Liver (tissue), 3 donors: ENCODE measurements around the gene SIK1.
"Not testable (repeated sequence)": the region's sequence is repeated elsewhere in the genome, so short reads cannot be mapped to it uniquely, and the experiment has no call there.

Source experiments
- EGR1 ChIP-seq, 2 donors: IDR thresholded peaks; 2 replicates each; pipeline ENCODE4 v1.6.1; 2016 to 2018; ENCODE audit warnings: antibody characterized with exemption in 2 of 2, low read depth in 2 of 2
- FOXA1 ChIP-seq: IDR thresholded peaks from 2 replicates; pipeline ENCODE4 v1.6.1; 2016; ENCODE audit warnings: antibody characterized with exemption
- GABPA ChIP-seq, 2 donors: IDR thresholded peaks in 1 of 2; conservative IDR thresholded peaks in 1 of 2; 2 replicates each; pipeline ENCODE4 v1.6.1; 2016; ENCODE audit warnings: antibody characterized with exemption in 2 of 2, mild to moderate bottlenecking in 1 of 2, moderate library complexity in 1 of 2
- NR2F2 ChIP-seq: IDR thresholded peaks from 2 replicates; pipeline ENCODE4 v1.6.1; 2016; ENCODE audit warnings: antibody characterized with exemption
- RAD21 ChIP-seq, 2 donors: IDR thresholded peaks; 2 replicates each; pipeline ENCODE4 v1.6.1; 2016; ENCODE audit warnings: antibody characterized with exemption in 2 of 2, mild to moderate bottlenecking in 2 of 2
- RXRA ChIP-seq, 2 donors: IDR thresholded peaks; 2 replicates each; pipeline ENCODE4 v1.6.1; 2017 to 2018; ENCODE audit warnings: antibody characterized with exemption in 2 of 2, mild to moderate bottlenecking in 1 of 2
- SP1 ChIP-seq: IDR thresholded peaks from 2 replicates; pipeline ENCODE4 v1.6.1; 2018; ENCODE audit warnings: antibody characterized with exemption, mild to moderate bottlenecking
- YY1 ChIP-seq: IDR thresholded peaks from 2 replicates; pipeline ENCODE4 v1.6.1; 2016; ENCODE audit warnings: antibody characterized with exemption, mild to moderate bottlenecking
- TF ChIP-seq, protein P1 (sequence below): fragments of 150-350 bp; IDR thresholded peaks from 2 replicates; pipeline ENCODE4 v1.5.1; 2017; ENCODE audit warnings: improper control_type of control experiment, low read depth, low read length; ENCODE audit not compliant: missing input control
- TF ChIP-seq, protein P2 (sequence below): IDR thresholded peaks from 2 replicates; pipeline ENCODE4 v1.6.1; 2016; ENCODE audit warnings: antibody characterized with exemption, mild to moderate bottlenecking
- TF ChIP-seq, protein P3 (sequence below): IDR thresholded peaks from 2 replicates; pipeline ENCODE4 v1.6.1; 2016; ENCODE audit warnings: antibody characterized with exemption
- TF ChIP-seq, protein P4 (sequence below): IDR thresholded peaks from 2 replicates; pipeline ENCODE4 v1.6.1; 2016; ENCODE audit warnings: antibody characterized with exemption
- donor health status: healthy.
- donor health status: healthy.

DNA sequence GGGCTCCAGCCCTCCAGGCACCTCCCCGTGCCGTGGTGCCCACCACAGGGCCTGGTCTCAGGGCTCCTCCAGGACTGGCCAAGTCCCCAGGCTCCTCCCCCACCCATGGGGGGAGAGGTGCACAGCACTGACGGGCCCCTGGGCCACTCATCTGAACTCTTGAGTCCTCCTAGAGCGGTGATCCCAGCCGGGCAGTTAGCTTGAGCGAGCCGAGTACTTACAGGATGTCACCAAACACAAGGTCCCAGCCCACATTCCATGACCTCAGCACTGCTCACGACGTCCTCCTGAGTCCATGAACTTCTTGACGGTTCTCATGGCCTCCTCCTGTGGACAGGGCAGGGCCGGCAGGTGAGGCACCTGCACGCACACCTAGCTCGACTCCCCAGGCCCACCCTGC lies 33.5 kb upstream of the SIK1 start:
- TF ChIP-seq, protein P1, sequence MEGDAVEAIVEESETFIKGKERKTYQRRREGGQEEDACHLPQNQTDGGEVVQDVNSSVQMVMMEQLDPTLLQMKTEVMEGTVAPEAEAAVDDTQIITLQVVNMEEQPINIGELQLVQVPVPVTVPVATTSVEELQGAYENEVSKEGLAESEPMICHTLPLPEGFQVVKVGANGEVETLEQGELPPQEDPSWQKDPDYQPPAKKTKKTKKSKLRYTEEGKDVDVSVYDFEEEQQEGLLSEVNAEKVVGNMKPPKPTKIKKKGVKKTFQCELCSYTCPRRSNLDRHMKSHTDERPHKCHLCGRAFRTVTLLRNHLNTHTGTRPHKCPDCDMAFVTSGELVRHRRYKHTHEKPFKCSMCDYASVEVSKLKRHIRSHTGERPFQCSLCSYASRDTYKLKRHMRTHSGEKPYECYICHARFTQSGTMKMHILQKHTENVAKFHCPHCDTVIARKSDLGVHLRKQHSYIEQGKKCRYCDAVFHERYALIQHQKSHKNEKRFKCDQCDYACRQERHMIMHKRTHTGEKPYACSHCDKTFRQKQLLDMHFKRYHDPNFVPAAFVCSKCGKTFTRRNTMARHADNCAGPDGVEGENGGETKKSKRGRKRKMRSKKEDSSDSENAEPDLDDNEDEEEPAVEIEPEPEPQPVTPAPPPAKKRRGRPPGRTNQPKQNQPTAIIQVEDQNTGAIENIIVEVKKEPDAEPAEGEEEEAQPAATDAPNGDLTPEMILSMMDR, result not testable (repeated sequence)
- TF ChIP-seq FOXA1; RAD21 (IDR thresholded peaks at IDR 0.05); YY1; EGR1 (IDR thresholded peaks at IDR 0.05; ENCODE audit: low read depth in 2 of 2); SP1; GABPA (IDR thresholded peaks at IDR 0.05 in 1 of 2, conservative IDR thresholded peaks at IDR 0.05 in 1 of 2); NR2F2; RXRA (IDR thresholded peaks at IDR 0.05): not testable (repeated sequence)
- TF ChIP-seq, protein P2, sequence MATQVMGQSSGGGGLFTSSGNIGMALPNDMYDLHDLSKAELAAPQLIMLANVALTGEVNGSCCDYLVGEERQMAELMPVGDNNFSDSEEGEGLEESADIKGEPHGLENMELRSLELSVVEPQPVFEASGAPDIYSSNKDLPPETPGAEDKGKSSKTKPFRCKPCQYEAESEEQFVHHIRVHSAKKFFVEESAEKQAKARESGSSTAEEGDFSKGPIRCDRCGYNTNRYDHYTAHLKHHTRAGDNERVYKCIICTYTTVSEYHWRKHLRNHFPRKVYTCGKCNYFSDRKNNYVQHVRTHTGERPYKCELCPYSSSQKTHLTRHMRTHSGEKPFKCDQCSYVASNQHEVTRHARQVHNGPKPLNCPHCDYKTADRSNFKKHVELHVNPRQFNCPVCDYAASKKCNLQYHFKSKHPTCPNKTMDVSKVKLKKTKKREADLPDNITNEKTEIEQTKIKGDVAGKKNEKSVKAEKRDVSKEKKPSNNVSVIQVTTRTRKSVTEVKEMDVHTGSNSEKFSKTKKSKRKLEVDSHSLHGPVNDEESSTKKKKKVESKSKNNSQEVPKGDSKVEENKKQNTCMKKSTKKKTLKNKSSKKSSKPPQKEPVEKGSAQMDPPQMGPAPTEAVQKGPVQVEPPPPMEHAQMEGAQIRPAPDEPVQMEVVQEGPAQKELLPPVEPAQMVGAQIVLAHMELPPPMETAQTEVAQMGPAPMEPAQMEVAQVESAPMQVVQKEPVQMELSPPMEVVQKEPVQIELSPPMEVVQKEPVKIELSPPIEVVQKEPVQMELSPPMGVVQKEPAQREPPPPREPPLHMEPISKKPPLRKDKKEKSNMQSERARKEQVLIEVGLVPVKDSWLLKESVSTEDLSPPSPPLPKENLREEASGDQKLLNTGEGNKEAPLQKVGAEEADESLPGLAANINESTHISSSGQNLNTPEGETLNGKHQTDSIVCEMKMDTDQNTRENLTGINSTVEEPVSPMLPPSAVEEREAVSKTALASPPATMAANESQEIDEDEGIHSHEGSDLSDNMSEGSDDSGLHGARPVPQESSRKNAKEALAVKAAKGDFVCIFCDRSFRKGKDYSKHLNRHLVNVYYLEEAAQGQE, result not testable (repeated sequence)
- TF ChIP-seq, protein P3, sequence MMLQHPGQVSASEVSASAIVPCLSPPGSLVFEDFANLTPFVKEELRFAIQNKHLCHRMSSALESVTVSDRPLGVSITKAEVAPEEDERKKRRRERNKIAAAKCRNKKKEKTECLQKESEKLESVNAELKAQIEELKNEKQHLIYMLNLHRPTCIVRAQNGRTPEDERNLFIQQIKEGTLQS, result not testable (repeated sequence)
- TF ChIP-seq, protein P4, sequence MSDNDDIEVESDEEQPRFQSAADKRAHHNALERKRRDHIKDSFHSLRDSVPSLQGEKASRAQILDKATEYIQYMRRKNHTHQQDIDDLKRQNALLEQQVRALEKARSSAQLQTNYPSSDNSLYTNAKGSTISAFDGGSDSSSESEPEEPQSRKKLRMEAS, result not testable (repeated sequence)
